Uterus (tissue), 2 donors: ENCODE results near the gene LRRC40.

Source experiments
- POLR2A ChIP-seq, 2 donors: fragments of 450-650 bp; IDR thresholded peaks; one replicate each; pipeline ENCODE4 v1.6.1; 2016; ENCODE audit warnings: antibody characterized with exemption in 2 of 2, mild to moderate bottlenecking in 1 of 2, moderate library complexity in 1 of 2
- TF ChIP-seq, protein P1 (sequence below), 4 experiments: fragments of 200-600 bp in 2 of 4; fragments of 450-650 bp in 2 of 4; sonication (generic) in 2 of 4; IDR thresholded peaks; one replicate each; pipeline ENCODE4 v1.5.1; 2016 to 2019; ENCODE audit warnings: antibody characterized with exemption in 4 of 4, mild to moderate bottlenecking in 2 of 4, moderate library complexity in 1 of 4

- TF ChIP-seq, protein P1, sequence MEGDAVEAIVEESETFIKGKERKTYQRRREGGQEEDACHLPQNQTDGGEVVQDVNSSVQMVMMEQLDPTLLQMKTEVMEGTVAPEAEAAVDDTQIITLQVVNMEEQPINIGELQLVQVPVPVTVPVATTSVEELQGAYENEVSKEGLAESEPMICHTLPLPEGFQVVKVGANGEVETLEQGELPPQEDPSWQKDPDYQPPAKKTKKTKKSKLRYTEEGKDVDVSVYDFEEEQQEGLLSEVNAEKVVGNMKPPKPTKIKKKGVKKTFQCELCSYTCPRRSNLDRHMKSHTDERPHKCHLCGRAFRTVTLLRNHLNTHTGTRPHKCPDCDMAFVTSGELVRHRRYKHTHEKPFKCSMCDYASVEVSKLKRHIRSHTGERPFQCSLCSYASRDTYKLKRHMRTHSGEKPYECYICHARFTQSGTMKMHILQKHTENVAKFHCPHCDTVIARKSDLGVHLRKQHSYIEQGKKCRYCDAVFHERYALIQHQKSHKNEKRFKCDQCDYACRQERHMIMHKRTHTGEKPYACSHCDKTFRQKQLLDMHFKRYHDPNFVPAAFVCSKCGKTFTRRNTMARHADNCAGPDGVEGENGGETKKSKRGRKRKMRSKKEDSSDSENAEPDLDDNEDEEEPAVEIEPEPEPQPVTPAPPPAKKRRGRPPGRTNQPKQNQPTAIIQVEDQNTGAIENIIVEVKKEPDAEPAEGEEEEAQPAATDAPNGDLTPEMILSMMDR (IDR thresholded peaks at IDR 0.05), result no peak
- no peak for TF ChIP-seq POLR2A (IDR thresholded peaks at IDR 0.05)
Observed at GRCh38 chr1:70195342-70195741, 10.0 kb downstream of the LRRC40 start.
